Measurements from ENCODE around the gene EPHB2.

EPHB2 gene

GRCh38 chr1:22953740-22954141, 243.1 kb downstream of the EPHB2 start:
- peaks cover 45% of the 10 kb centered on the region for H3K27me3 Mint-ChIP-seq

DNA sequence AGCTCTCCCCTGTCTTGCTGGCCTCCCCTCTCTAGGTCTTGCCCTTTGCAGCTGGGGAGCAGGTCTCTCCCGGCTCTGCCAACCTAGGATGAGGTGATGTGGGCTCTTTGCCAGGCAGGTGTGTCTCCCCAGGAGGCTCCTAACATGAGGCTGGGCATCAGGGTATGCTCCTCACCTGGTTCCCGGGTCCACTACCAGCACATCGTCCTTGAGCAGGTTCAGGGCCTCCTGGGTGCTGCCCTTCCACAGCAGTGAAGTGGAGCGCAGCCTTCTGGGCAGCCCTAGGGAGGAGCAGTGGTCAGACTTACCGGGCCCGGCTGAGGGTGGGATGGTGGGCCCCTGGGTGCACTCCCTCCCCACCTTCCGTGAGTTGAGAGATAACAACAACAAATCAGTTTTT, 244.5 kb downstream of the EPHB2 start:
- Mint-ChIP-seq H3K9me3 (no peaks in the 10 kb centered on the region), H3K27ac (no peak overlapping the region), H3K4me1 (no peaks in the 10 kb centered on the region), H3K27me3 (peaks cover 39% of the 10 kb centered on the region), H3K4me3 (no peak overlapping the region), H3K36me3 (ENCODE audit: low read depth) (no peaks in the 10 kb centered on the region)
- DNase-seq: no peak
- no peak for ATAC-seq

More at GRCh38 chr1:22953740-22954141, 243.1 kb downstream of the EPHB2 start:
- H3K4me3 Mint-ChIP-seq: no peak overlapping the region
- no peak for DNase-seq
- no peaks in the 10 kb centered on the region for H3K4me1 Mint-ChIP-seq
- H3K27ac Mint-ChIP-seq: no peak overlapping the region
- ATAC-seq: no peak
- H3K36me3 Mint-ChIP-seq (ENCODE audit: low read depth): no peaks in the 10 kb centered on the region
- no peaks in the 10 kb centered on the region for H3K9me3 Mint-ChIP-seq

GRCh38 chr1:22957066-22957465, 246.4 kb downstream of the EPHB2 start:
- H3K27ac Mint-ChIP-seq: no peak overlapping the region
- H3K36me3 Mint-ChIP-seq (ENCODE audit: low read depth): no peaks in the 10 kb centered on the region
- H3K9me3 Mint-ChIP-seq: no peaks in the 10 kb centered on the region
- H3K4me1 Mint-ChIP-seq: no peaks in the 10 kb centered on the region
- peaks cover 24% of the 10 kb centered on the region for H3K27me3 Mint-ChIP-seq
- no peak for DNase-seq
- no peak overlapping the region for H3K4me3 Mint-ChIP-seq
- ATAC-seq: no peak

DNA sequence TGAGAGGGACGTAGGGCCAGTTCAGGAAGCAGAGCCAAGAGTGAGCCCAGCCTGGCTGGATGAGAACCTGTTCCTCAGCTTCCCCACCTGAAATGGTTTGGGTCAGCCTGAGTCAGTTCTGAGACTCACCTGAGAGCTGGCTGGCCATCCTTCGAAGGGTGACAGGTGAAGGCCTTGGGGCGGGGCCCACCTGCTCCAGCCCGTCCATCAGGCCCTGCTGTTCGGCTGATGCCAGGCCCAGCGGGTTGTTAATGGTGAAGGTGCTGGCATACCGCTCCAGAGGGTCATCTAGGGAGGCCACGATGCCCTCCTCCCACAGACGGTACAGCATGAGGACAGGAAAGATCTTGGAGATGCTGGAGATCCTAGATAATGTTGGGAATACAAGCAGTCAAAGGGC, 247.9 kb downstream of the EPHB2 start:
- H3K4me1 Mint-ChIP-seq: no peaks in the 10 kb centered on the region
- ATAC-seq (no peak), DNase-seq (no peak)
- H3K9me3 Mint-ChIP-seq: no peaks in the 10 kb centered on the region
- H3K4me3 Mint-ChIP-seq: no peak overlapping the region
- H3K36me3 Mint-ChIP-seq (ENCODE audit: low read depth): no peaks in the 10 kb centered on the region
- no peak overlapping the region for H3K27ac Mint-ChIP-seq
- peaks cover 23% of the 10 kb centered on the region for H3K27me3 Mint-ChIP-seq

- no peak overlapping the region for H3K27ac Mint-ChIP-seq
Measured at GRCh38 chr1:22959545-22960360, 249.1 kb downstream of the EPHB2 start.

GRCh38 chr1:22962558-22962957, 251.9 kb downstream of the EPHB2 start:
- ATAC-seq (no peak), DNase-seq (no peak)
- H3K4me3 Mint-ChIP-seq: no peak overlapping the region
- no peak overlapping the region for H3K27ac Mint-ChIP-seq
- peaks cover 6% of the 10 kb centered on the region for H3K9me3 Mint-ChIP-seq
- H3K36me3 Mint-ChIP-seq (ENCODE audit: low read depth): no peaks in the 10 kb centered on the region
- H3K4me1 Mint-ChIP-seq: no peaks in the 10 kb centered on the region
- H3K27me3 Mint-ChIP-seq: peaks cover 6% of the 10 kb centered on the region

More at GRCh38 chr1:22959545-22960360, 249.1 kb downstream of the EPHB2 start:
- no peaks in the 10 kb centered on the region for H3K36me3 Mint-ChIP-seq (ENCODE audit: low read depth)
- H3K27me3 Mint-ChIP-seq: peaks cover 12% of the 10 kb centered on the region
- H3K9me3 Mint-ChIP-seq: no peaks in the 10 kb centered on the region
- no peaks in the 10 kb centered on the region for H3K4me1 Mint-ChIP-seq
- no peak overlapping the region for H3K4me3 Mint-ChIP-seq
- ATAC-seq (no peak), DNase-seq (no peak)

GRCh38 chr1:22963044-22963677, 252.5 kb downstream of the EPHB2 start:
- DNase-seq: no peak
- Mint-ChIP-seq H3K4me3 (no peak overlapping the region), H3K4me1 (no peaks in the 10 kb centered on the region), H3K27me3 (peaks cover 10% of the 10 kb centered on the region), H3K27ac (no peak overlapping the region), H3K9me3 (peaks cover 6% of the 10 kb centered on the region), H3K36me3 (ENCODE audit: low read depth) (no peaks in the 10 kb centered on the region)
- no peak for ATAC-seq

DNA sequence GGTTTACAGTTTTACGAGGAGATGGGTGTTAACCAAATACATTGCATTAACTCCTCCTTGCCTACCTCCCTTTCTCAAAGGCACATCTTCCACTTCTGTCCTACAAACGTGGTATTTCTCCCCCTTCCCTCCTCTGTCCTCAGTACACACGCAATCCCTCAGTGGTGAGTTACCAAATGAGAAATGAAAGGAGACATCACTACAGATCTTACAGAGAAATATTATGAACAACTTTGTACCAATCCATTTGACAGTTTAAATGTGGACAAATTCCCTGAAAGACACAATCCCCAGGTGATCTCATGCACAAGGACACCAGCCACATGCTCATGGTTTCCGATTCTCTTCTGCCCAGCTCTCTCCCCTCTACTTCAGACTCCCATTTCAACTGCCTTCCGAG, 255.7 kb downstream of the EPHB2 start:
- H3K27me3 Mint-ChIP-seq: peaks cover 35% of the 10 kb centered on the region
- no peaks in the 10 kb centered on the region for H3K36me3 Mint-ChIP-seq (ENCODE audit: low read depth)
- H3K4me1 Mint-ChIP-seq: no peaks in the 10 kb centered on the region

GRCh38 chr1:22967833-22968232, 257.2 kb downstream of the EPHB2 start:
- ATAC-seq (no peak), DNase-seq (no peak)
- peaks cover 46% of the 10 kb centered on the region for H3K27me3 Mint-ChIP-seq
- H3K4me3 Mint-ChIP-seq: no peak overlapping the region
- H3K36me3 Mint-ChIP-seq (ENCODE audit: low read depth): no peaks in the 10 kb centered on the region
- no peaks in the 10 kb centered on the region for H3K4me1 Mint-ChIP-seq
- H3K9me3 Mint-ChIP-seq: peaks cover 6% of the 10 kb centered on the region
- no peak overlapping the region for H3K27ac Mint-ChIP-seq

More for the DNA sequence above, 255.7 kb downstream of the EPHB2 start:
- ATAC-seq (no peak), DNase-seq (no peak)
- Mint-ChIP-seq H3K4me3 (no peak overlapping the region), H3K27ac (no peak overlapping the region), H3K9me3 (peaks cover 6% of the 10 kb centered on the region)

- Mint-ChIP-seq H3K9me3 (peaks cover 6% of the 10 kb centered on the region), H3K27me3 (peaks cover 49% of the 10 kb centered on the region), H3K36me3 (ENCODE audit: low read depth) (no peaks in the 10 kb centered on the region), H3K4me3 (no peak overlapping the region), H3K27ac (no peak overlapping the region), H3K4me1 (no peaks in the 10 kb centered on the region)
- DNase-seq (no peak), ATAC-seq (no peak)
Measured at GRCh38 chr1:22969304-22969709, 258.7 kb downstream of the EPHB2 start.

GRCh38 chr1:22970096-22970495, 259.5 kb downstream of the EPHB2 start:
- H3K27ac Mint-ChIP-seq: no peak overlapping the region
- DNase-seq (no peak), ATAC-seq (no peak)
- H3K27me3 Mint-ChIP-seq: peaks cover 49% of the 10 kb centered on the region
- no peaks in the 10 kb centered on the region for H3K36me3 Mint-ChIP-seq (ENCODE audit: low read depth)
- H3K4me1 Mint-ChIP-seq: no peaks in the 10 kb centered on the region
- peaks cover 6% of the 10 kb centered on the region for H3K9me3 Mint-ChIP-seq
- no peak overlapping the region for H3K4me3 Mint-ChIP-seq

Data from activated naive CD8-positive, alpha-beta T cell treated with anti-CD3 and anti-CD28 coated beads, Interleukin-2, amount 50 U/mL, for 24 hours (primary cell).